HG03571 (cell line): ENCODE results near the gene SYNRG.

Experiments used
- ATAC-seq: cut with Tn5 transposase; IDR thresholded peaks from one replicate; pipeline ENCODE4 v1.9.1; 2021; ENCODE audit not compliant: unreplicated experiment

SYNRG gene

DNA sequence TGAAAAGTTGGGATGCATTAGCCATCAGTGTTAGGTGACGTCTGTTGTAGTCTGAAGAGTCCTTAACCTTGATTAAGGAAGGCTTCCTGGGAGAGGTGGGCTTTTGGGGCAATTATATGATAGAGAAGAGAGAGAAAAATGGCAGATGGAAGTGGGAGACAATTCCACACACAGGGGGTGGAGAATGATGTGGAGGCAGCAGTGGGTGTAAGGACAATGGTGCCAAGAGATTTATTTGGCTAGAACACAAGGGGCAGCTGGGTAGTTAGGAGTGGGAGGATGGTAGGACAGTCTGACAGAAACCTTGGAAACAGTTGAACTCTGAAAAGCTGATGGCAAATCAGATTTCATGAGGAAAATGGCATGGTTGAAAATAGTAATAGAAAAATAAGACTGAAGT, 130.2 kb downstream of the SYNRG start:
- ATAC-seq, result no peak

- ATAC-seq, result no peak
Measured at GRCh38 chr17:37478187-37478586, 131.0 kb downstream of the SYNRG start.

- no peak for ATAC-seq
Measured at GRCh38 chr17:37476431-37477120, 132.6 kb downstream of the SYNRG start.

DNA sequence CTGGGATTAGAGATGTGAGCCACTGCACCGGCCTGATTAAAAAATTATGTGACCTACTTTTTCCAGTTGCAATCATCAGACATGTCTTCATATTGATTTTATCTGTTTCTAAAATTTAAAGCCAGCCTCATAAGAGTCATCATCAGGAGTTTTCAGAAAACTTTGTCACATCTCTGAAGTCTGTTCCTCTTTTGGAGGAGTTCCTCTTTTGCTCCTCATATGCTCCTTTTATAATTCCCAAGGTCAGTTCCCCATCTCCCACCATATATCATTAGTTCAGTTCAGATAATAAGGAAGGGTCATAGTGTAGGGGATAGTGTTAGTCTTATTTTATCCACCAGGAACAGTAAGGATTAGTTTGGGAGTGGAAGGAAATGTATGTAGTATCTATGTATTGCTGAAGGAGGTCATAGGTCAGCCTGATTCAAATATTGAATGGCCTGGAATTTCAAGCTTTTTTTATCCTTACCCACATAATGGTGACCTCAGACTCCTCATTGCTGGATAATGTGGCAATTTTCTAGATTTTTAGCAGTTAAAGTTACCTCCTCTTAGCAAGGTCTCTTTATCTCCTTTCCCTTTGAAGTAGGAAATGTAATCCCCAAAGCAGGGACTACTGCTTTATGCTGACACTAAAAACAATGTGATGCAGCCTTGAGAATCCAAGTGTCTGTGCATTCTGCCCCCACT, 133.3 kb downstream of the SYNRG start:
- no peak for ATAC-seq

GRCh38 chr17:37470181-37470580, 139.0 kb downstream of the SYNRG start:
- ATAC-seq, result no peak

- ATAC-seq, result no peak
Measured at GRCh38 chr17:37466471-37466870, 142.7 kb downstream of the SYNRG start.

GRCh38 chr17:37465069-37465616, 144.1 kb downstream of the SYNRG start:
- no peak for ATAC-seq
